Erythroblast (primary cell): ENCODE measurements around the gene DOP1B.
A peak's percentile ranks its signal among the peaks of the same experiment; 100 is the strongest.

ENCODE experiments used
- DNase-seq, 2 experiments: peaks; one replicate each; lab custom pipeline; 2025; lab: John Stamatoyannopoulos, UW
- GATA1 ChIP-seq: IDR thresholded peaks from 2 replicates; pipeline ENCODE4 v1.6.1; 2011; ENCODE audit warnings: low read depth, mild to moderate bottlenecking, control low read depth, low read length, moderate library complexity
- POLR2A ChIP-seq: IDR thresholded peaks from 2 replicates; pipeline ENCODE4 v1.6.1; 2011; ENCODE audit warnings: mild to moderate bottlenecking, low read length

The DOP1B gene, protein sequence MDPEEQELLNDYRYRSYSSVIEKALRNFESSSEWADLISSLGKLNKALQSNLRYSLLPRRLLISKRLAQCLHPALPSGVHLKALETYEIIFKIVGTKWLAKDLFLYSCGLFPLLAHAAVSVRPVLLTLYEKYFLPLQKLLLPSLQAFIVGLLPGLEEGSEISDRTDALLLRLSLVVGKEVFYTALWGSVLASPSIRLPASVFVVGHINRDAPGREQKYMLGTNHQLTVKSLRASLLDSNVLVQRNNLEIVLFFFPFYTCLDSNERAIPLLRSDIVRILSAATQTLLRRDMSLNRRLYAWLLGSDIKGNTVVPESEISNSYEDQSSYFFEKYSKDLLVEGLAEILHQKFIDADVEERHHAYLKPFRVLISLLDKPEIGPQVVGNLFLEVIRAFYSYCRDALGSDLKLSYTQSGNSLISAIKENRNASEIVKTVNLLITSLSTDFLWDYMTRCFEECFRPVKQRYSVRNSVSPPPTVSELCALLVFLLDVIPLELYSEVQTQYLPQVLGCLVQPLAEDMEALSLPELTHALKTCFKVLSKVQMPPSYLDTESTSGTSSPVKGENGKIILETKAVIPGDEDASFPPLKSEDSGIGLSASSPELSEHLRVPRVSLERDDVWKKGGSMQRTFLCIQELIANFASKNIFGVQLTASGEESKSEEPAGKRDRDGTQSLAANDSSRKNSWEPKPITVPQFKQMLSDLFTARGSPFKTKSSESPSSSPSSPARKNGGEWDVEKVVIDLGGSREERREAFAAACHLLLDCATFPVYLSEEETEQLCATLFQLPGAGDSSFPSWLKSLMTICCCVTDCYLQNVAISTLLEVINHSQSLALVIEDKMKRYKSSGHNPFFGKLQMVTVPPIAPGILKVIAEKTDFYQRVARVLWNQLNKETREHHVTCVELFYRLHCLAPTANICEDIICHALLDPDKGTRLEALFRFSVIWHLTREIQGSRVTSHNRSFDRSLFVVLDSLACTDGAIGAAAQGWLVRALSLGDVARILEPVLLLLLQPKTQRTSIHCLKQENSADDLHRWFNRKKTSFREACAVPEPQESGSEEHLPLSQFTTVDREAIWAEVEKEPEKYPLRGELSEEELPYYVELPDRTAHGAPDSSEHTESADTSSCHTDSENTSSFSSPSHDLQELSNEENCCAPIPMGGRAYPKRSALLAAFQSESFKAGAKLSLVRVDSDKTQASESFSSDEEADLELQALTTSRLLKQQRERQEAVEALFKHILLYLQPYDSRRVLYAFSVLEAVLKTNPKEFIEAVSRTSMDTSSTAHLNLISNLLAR (N-terminal part only)

DNA sequence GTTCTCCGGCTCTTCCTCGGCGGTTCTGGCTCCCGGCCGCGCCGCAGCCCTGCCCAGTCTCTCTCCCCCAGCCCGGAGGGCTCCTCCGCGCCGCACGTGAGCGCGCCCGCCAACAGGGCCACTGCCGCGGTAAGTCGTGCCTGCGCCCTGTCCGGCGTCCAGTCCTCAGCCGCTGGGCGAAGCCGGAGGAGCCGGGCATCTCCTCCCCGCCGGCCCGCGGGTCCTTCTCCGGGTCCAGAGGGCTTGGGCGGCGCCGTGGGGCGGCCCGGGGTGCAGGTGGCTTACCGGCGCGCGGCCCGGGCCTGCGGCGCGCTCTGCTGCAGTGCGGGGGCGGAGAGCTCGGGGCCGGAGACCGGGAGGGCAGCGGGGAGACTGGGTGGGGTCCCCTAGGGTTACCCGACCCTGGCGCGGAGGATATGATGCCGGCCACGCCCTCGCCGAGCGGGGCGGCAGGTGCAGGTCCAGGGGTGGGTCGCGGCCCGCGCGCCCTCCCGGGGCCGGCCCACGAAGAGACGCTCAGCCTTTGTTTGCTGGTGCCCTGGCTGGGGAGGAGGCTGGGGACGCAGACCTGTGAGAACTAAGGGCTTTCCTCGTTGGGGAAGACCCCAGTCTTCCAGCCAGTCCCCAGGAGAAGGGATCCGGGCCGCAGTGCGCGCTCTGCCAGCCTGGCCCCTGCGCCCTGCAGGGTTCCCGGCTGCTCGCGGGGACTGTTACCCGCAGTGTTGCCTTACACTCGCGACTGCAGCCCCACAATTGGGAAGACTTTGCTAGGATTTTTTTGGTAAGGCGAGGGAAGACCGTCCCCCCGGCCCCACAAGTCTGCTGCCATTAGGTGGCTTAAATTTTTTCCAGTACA lies at the start of gene DOP1B:
Gene DOP1B, plus strand, starts transcription at position 10 of the 856 bp plus-strand sequence. CDS start 7,910 bp downstream, outside the sequence.
- DNase-seq = peak in 1 of 2 experiments; percentile 74
- TF ChIP-seq GATA1 (no peak), POLR2A (peak; percentile 35)

DNA sequence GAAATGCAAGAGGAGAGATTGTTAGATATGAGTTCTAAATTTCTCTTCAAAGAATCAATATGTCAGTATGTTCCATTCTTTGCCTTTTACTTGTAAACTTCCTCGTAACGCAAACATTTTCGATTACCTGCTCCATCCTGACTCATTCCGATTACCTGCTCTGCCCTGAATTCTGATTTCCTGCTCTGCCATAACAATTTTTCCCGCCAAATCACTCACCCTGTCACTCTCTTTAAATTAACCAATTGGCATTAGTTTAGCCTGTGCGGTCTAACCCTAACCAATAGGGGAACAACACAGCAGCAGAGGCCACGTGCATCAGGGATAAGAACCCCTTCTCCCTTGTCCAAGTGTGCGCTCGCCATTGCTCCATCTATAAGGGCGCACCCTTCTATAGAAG lies 46.8 kb upstream of the DOP1B start:
- no peak for DNase-seq
- TF ChIP-seq POLR2A = no peak
- no peak for TF ChIP-seq GATA1

GRCh38 chr21:36111238-36111637 lies 45.4 kb upstream of the DOP1B start:
- TF ChIP-seq GATA1 = no peak
- TF ChIP-seq POLR2A = no peak
- no peak for DNase-seq

GRCh38 chr21:36113647-36114428 lies 42.8 kb upstream of the DOP1B start:
- no peak for DNase-seq

DNA sequence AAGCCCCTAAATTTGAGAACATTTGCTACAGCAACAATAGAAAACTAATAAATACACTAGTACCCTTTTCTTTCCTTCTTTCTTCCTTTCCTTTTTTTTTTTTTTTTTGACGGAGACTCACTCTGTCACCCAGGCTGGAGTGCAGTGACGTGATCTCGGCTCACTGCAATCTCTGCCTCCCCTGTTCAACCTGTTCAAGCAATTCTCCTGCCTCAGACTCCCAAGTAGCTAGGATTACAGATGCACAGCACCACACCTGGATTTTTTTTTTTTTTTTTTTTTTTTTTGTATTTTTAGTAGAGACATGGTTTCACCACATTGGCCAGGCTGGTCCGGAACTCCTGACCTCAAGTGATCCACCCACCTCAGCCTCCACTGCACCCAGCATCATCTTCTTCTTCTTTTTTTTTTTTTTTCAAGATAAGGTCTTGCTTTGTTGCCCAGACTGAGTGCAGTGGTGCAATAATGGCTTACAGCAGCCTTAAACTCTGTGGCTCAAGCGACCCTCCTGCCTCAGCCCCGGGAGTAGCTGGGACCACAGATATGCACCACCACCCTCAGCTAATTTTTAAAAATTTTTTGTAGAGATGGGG lies 41.4 kb upstream of the DOP1B start:
- no peak for TF ChIP-seq GATA1
- TF ChIP-seq POLR2A = no peak
- no peak for DNase-seq

More at GRCh38 chr21:36113647-36114428, 42.8 kb upstream of the DOP1B start:
- TF ChIP-seq GATA1 = no peak
- TF ChIP-seq POLR2A = no peak

DNA sequence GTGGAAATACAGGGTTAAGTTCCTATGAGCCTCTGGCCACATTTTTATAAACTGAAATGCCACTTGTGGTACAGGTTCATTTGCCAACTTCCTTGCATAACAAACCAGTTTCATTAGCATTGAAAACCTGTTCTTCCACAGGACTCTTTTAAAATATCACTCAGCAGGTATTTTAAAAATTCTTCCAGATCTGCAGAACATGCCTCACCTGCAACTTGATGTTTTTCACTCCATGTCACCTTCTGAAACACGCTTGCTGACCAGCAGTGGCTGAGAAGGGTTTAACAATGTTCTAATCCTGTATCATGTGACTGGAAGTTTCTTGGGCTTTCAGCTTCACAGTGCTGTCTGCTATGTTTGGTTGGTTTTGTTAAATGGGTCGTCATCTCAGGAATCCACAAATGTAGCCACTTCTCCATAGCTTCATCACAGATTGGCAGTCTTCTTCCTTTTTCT lies 39.3 kb upstream of the DOP1B start:
- TF ChIP-seq POLR2A (no peak), GATA1 (no peak)
- no peak for DNase-seq

DNA sequence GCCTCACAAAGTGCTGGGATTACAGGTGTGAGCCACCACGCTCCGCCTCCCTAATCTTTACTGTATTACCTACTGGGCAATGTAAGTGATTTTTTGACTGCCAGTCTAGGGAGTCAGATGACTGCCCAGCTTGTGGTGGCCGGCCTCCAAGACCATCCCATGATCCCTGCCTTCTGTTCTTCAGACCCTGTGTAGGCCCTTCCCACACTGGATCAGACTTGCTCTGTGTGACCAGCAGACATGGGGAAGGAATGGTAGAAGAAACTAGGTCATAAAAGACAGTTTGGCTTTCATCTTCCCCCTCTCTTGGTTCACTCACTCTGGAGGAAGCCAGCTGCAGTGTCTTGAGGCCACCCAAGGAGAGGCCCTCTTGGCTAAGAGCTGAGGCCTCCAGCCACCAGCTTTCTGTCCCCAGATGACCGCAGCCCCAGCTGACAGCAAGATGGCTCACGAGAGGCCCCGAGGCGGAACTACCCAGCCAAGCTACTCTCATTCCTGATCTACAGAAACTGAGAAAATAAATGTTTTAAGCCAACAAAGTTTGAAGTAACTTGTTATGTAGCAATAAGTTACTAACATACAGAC lies 36.2 kb upstream of the DOP1B start:
- no peak for DNase-seq

DNA sequence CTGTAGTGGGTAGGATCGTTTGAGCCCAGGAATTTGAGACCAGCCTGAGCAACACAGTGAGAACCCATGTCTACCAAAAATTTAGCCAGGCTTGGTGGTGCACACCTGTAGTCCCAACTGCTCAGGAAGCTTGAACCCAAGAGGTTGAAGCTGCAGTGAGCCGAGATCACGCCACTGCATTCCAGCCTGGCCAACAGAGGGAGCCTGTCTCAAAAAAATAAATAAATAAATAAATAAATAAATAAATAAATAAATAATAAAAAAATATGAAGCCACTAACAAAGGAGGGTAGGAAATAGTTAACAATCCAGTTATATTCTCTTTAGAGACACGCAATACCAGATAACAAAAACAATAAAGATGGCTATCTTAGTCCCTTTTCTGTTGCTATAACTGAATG lies 33.6 kb upstream of the DOP1B start:
- TF ChIP-seq POLR2A (no peak), GATA1 (no peak)
- DNase-seq = peak in 1 of 2 experiments; percentile 20

More for the DNA sequence above, 36.2 kb upstream of the DOP1B start:
- TF ChIP-seq GATA1 (no peak), POLR2A (no peak)

GRCh38 chr21:36124395-36124794 lies 32.2 kb upstream of the DOP1B start:
- TF ChIP-seq POLR2A = no peak
- TF ChIP-seq GATA1 = no peak
- DNase-seq = no peak

- TF ChIP-seq GATA1 = no peak
- no peak for TF ChIP-seq POLR2A
- peak; percentile 44 to 65 for DNase-seq
These were observed 31.0 kb upstream of the DOP1B start for GRCh38 chr21:36125512-36126207.

DNA sequence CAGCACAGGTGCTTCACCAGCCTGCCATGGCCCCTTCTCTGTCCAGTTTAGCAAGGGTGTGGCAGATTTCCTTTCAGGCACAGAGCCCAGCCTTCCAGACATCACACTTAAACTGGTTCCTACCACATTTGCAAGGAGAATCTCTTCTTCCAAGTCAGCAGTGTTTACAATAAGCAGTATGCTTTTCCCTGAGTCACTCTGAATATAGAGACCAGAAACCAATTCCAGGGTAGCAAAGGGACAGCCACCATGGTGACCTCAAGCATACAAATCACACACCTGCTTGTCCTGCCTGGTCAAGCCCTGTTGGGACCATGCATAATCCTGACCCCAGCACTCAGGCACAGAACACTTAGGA lies 30.4 kb upstream of the DOP1B start:
- TF ChIP-seq POLR2A = no peak
- no peak for TF ChIP-seq GATA1

More for the DNA sequence above, 30.4 kb upstream of the DOP1B start:
- no peak for DNase-seq
